AG10803 (cell line): ENCODE data around the gene DNAJC13.

Source experiments
- DNase-seq: peaks from one replicate; pipeline ENCODE4 v3.0.0; 2010; ENCODE audit warnings: low read depth
- H3K4me3 ChIP-seq: 2 replicates; pipeline ENCODE4 v1.5.1; 2011; ENCODE audit warnings: mild to moderate bottlenecking, low read length, control low read depth
- TF ChIP-seq, protein P1 (sequence below): conservative IDR thresholded peaks from 2 replicates; pipeline ENCODE4 v1.5.1; 2011; ENCODE audit warnings: mild to moderate bottlenecking, low read length, control low read depth, inconsistent platforms

The DNAJC13 gene

DNA sequence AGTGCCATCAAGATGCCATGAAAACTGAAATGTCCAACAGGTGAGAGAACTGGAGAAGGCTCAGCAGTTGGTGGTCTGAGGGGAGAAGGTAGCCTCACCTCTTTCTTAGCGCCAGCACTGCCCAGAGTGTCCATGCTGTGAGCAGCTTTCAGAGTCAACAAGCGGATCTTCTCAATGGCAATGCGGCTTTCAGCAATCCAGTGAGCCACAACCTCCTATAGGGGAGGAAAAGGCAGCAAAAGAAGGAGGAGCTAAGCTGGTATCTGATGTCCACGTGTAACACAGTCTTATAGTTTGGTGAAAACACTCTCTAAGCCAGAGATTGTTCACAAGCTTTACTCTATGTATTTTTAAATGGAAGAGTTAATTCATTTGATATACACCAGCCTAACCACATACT lies 143.7 kb downstream of the DNAJC13 start:
- DNase-seq: no peak
- no peak overlapping the region for H3K4me3 ChIP-seq
- TF ChIP-seq, protein P1, sequence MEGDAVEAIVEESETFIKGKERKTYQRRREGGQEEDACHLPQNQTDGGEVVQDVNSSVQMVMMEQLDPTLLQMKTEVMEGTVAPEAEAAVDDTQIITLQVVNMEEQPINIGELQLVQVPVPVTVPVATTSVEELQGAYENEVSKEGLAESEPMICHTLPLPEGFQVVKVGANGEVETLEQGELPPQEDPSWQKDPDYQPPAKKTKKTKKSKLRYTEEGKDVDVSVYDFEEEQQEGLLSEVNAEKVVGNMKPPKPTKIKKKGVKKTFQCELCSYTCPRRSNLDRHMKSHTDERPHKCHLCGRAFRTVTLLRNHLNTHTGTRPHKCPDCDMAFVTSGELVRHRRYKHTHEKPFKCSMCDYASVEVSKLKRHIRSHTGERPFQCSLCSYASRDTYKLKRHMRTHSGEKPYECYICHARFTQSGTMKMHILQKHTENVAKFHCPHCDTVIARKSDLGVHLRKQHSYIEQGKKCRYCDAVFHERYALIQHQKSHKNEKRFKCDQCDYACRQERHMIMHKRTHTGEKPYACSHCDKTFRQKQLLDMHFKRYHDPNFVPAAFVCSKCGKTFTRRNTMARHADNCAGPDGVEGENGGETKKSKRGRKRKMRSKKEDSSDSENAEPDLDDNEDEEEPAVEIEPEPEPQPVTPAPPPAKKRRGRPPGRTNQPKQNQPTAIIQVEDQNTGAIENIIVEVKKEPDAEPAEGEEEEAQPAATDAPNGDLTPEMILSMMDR: no peak

DNA sequence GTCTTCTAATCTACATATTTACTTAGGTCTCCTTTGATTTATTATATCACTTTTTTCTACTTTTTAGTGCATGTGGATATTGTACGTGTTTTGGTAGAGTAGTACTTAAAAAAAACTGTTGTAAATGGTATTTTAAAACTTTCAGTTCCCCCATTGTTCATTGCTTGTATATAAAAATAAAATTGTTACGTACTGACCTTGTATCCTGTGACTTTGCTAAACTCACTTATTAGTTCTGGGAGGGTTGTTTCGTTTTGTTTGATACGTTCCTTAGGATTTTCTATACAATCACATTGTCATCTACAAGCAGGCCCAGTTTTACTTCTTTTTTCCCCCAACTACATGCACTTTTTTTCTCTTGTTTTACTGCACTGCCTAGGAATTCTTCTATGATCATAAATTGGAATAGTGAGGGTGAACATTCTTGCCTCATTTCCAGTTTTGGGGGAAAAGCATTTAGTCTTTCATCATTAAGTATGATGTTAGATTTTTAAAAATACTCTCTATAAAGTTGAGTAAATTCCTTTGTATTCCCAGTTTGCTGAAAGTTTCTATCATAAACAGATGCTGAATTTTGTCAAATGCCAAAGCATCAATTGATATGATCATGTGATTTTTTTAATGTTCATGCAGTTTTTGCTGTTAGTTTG lies 146.2 kb downstream of the DNAJC13 start:
- H3K4me3 ChIP-seq: no peak overlapping the region
- TF ChIP-seq, protein P1: no peak
- peak; percentile 76 for DNase-seq

DNA sequence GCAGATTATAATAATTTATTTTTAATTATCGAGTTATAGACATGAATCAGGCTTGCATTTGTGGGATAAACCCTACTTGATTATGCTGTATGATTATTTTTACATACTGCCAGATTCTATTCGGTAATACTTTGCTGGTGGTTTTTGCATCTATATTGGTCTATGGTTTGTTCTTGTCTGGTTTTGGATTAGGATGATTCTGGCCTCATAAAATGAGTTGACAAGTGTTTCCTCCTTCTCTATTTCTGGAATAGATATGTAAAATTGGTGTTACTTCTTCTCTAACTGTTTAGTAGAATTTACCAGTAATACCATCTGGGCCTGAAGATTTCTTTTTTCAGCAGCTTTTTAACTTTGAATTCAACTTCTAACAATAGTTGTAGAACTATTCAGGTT lies 146.8 kb downstream of the DNAJC13 start:
- H3K4me3 ChIP-seq: no peak overlapping the region
- DNase-seq: no peak
- TF ChIP-seq, protein P1: no peak

DNA sequence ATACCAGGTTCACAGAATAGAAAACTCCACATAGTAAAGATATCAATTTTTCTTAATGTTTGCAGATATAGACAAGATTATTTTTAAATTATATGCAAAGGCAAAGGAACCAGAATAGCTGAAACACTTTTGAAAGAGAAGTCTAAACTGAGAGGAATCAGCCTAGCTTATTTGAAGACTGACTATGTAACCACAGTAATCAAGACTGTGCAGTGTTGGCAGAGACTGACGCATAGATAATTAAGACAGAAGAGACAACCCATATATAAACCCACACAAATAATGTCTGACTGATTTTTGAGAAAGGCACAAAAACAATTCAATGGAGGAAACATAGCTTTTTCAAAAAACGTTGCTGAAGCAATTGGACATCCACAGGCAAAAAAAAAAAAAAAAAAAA lies 151.1 kb downstream of the DNAJC13 start:
- DNase-seq: no peak
- H3K4me3 ChIP-seq: no peak overlapping the region
- TF ChIP-seq, protein P1: no peak

DNA sequence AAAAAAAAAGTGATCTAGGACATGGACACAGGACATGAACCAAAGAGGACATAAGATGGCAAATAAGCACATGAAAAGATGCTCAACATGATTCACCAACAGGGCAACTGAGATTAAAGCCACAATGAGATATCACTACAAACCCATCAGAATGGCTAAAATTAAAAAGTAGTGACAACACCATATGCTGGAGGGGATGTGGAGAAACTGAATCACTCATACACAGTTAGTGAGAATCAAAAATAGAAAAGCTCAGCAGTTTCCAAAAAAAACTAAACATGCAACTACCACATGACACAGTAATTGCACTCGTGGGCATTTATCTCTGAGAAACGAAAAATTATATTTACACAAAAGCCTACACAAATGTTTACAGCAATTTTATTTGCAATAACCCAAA lies 151.9 kb downstream of the DNAJC13 start:
- peak; percentile 60 for DNase-seq
- no peak overlapping the region for H3K4me3 ChIP-seq
- TF ChIP-seq, protein P1: no peak

DNA sequence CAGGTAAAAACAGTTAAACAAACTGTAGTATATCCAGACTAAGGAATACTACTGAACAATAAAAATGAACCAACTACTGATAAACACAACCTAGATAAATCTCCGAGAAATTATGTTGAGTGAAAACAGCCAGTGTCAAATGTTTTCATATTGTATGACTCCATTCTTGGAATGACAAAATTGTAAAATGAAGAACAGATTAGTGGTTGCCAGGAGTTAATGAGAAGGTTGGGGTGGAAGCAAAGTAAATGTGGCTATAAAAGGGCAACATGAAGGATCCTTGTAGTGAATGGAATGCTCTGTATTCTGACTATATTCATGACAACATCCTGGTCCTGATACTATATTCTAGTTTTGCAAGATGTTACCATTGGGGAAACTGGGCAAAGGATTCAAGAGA lies 152.3 kb downstream of the DNAJC13 start:
- no peak overlapping the region for H3K4me3 ChIP-seq
- peak; percentile 83 for DNase-seq

DNA sequence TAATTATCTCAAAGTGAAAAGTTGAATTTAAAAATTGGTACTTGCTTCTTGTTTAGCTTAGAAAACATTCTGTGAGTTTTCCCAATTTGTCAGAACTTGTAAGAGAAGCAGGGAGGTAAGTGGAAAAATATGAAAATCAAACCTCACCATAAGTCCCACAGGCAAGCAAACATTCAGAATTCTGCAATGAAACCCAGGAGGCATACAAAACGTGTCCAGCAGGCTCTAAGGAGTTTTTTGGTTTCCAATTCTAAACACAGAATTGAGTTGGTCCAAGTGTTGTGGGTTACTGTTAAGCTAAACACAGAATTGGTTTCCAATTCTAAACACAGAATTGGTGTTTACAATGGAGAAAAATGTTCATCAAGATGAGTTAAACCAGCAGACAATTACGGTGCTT lies 152.7 kb downstream of the DNAJC13 start:
- no peak for DNase-seq
- TF ChIP-seq, protein P1: no peak
- no peak overlapping the region for H3K4me3 ChIP-seq

More for the DNA sequence above, 152.3 kb downstream of the DNAJC13 start:
- TF ChIP-seq, protein P1: no peak
